Ovary (tissue), 3 donors: Measurements from ENCODE around the gene TTC21A.

ENCODE experiments used
- EP300 ChIP-seq: sonication (generic); formaldehyde crosslinking; IDR thresholded peaks from one replicate; pipeline ENCODE4 v1.6.1; 2017; ENCODE audit warnings: antibody characterized with exemption
- TF ChIP-seq, protein P1 (sequence below), 3 donors: fragments of 450-650 bp in 2 of 3; fragments of 200-600 bp in 1 of 3; IDR thresholded peaks; one replicate each; pipeline versions ENCODE4 v1.5.1 to v1.8.0; 2016 to 2022; ENCODE audit warnings: antibody characterized with exemption in 3 of 3, mild to moderate bottlenecking in 1 of 3
- donor health status: DM: no; HTN: no; CAD: no.

DNA sequence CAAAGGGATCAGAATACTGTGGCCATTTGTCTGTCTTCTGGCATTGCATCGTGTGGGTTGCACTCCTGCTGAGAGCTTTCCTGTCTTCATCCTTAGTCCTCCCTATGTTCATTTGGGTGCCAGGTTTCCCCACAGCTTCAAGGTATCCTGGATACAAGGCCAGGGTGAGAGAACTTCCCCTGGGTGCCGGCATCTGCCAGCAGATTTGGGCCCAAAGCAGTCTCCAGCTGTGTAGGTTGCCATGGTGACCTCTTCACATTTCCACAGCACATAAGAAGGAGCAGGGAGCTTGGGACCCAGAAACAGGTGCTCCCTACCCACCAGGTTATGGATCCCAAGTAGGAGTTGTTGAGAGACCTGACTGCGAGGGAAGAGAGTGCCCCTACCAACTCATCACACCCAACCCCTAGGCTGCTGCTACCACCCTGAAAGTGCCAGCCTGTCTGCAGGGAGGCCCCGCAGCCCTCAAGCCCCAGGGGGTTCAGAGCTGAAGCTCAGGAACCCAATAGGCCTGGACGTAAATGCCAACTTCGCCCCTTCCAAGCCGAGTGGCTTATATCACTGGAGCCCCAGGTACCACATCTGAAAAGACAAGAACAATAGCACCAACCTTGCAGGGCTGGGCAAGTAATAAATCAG, 19.9 kb downstream of the TTC21A start:
- TF ChIP-seq, protein P1, sequence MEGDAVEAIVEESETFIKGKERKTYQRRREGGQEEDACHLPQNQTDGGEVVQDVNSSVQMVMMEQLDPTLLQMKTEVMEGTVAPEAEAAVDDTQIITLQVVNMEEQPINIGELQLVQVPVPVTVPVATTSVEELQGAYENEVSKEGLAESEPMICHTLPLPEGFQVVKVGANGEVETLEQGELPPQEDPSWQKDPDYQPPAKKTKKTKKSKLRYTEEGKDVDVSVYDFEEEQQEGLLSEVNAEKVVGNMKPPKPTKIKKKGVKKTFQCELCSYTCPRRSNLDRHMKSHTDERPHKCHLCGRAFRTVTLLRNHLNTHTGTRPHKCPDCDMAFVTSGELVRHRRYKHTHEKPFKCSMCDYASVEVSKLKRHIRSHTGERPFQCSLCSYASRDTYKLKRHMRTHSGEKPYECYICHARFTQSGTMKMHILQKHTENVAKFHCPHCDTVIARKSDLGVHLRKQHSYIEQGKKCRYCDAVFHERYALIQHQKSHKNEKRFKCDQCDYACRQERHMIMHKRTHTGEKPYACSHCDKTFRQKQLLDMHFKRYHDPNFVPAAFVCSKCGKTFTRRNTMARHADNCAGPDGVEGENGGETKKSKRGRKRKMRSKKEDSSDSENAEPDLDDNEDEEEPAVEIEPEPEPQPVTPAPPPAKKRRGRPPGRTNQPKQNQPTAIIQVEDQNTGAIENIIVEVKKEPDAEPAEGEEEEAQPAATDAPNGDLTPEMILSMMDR (IDR thresholded peaks at IDR 0.05): no peak
- TF ChIP-seq EP300: no peak
